ENCODE data around the gene EXOC3. TPM values are rescaled to one million over a fixed set of nuclear protein-coding genes. Genes with fewer than 3 reads are reported as not detected.

Gene EXOC3
- polyA plus RNA-seq, 1 donor from 2014 or later = 27.7 TPM

DNA sequence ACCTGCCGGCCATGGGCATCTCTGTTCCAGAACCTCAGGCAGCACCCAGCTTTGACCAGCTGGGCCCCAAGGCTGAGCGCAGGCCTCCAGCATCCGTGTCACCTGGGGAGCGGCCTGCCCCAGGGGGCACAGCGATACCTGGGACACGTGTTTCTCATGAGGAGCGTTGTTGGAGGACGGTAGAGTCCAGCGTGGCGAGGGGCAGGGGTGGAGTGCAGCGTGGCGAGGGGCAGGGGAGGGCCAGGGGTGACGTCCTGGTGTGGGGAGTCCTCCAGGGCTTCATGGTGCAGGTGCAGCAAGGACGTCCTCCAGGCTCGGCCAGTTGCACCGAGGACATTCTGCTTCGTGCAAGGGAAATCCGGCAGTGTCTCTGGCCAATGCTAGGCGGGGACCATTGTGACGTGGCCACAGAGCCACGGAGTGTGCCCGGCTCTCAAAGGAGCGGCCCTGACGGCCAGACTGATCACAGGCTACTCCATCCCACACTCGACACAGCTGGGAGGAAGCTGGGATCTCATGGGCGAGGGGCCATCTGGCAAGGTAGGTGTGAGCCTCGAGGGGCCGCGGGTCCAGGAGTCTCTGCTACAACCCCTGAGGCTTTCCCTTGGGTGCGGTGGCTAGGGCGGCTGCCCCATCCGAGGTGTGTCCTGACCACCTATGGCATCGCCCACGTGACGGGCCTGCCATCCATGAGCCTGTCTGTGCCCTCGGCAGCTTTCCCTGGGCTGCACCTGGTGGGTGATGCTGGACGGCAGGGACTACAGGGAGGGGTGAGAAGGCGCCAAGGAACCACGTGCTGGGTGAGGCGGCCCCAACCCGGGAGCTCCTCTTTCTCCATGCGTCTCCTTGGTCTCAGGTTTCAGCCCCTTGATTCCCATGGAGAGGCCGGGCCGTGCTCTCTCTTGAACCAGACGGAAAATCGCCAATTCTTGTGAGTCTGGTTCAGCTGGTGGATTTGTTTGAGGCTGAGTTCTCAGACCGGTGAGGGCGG is 47.4 kb downstream of the EXOC3 start:
- no peaks in the 10 kb centered on the region for H3K79me2 ChIP-seq (replicated peaks; ENCODE audit: insufficient read depth, low read length)
- no peak overlapping the region for H2AFZ ChIP-seq (ENCODE audit: low read depth, low read length)
- no peaks in the 10 kb centered on the region for H3F3A ChIP-seq (ENCODE audit: insufficient read depth, low read length, poor library complexity, severe bottlenecking)
- no peaks in the 10 kb centered on the region for H4K20me1 ChIP-seq (ENCODE audit: insufficient read depth)
- TF ChIP-seq CTCF (IDR thresholded peaks at IDR 0.05; ENCODE audit: poor library complexity, severe bottlenecking) (no peak), POLR2AphosphoS5 (IDR thresholded peaks at IDR 0.05) (no peak), MXI1 (conservative IDR thresholded peaks at IDR 0.05; ENCODE audit: poor library complexity, severe bottlenecking) (no peak), TAF1 (IDR thresholded peaks at IDR 0.05; ENCODE audit: low read depth) (no peak)
- TF ChIP-seq, protein P1, sequence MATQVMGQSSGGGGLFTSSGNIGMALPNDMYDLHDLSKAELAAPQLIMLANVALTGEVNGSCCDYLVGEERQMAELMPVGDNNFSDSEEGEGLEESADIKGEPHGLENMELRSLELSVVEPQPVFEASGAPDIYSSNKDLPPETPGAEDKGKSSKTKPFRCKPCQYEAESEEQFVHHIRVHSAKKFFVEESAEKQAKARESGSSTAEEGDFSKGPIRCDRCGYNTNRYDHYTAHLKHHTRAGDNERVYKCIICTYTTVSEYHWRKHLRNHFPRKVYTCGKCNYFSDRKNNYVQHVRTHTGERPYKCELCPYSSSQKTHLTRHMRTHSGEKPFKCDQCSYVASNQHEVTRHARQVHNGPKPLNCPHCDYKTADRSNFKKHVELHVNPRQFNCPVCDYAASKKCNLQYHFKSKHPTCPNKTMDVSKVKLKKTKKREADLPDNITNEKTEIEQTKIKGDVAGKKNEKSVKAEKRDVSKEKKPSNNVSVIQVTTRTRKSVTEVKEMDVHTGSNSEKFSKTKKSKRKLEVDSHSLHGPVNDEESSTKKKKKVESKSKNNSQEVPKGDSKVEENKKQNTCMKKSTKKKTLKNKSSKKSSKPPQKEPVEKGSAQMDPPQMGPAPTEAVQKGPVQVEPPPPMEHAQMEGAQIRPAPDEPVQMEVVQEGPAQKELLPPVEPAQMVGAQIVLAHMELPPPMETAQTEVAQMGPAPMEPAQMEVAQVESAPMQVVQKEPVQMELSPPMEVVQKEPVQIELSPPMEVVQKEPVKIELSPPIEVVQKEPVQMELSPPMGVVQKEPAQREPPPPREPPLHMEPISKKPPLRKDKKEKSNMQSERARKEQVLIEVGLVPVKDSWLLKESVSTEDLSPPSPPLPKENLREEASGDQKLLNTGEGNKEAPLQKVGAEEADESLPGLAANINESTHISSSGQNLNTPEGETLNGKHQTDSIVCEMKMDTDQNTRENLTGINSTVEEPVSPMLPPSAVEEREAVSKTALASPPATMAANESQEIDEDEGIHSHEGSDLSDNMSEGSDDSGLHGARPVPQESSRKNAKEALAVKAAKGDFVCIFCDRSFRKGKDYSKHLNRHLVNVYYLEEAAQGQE (IDR thresholded peaks at IDR 0.05; ENCODE audit: borderline replicate concordance) = no peak
- H3K9me3 ChIP-seq (ENCODE audit: low read length) = no peaks in the 10 kb centered on the region
- no peak overlapping the region for H3K27ac ChIP-seq (ENCODE audit: low read length)
- H3K4me3 ChIP-seq (ENCODE audit: low read length) = no peak overlapping the region
- no peaks in the 10 kb centered on the region for H3K36me3 ChIP-seq (ENCODE audit: insufficient read depth, low read length)
- H3K9me2 ChIP-seq (ENCODE audit: insufficient read depth, low read length) = no peaks in the 10 kb centered on the region
- no peak overlapping the region for H3K9ac ChIP-seq (ENCODE audit: low read length)
- no peak overlapping the region for H3K4me2 ChIP-seq (ENCODE audit: low read length)
- peaks cover 11% of the 10 kb centered on the region for H3K27me3 ChIP-seq (ENCODE audit: insufficient read depth, low read depth, low read length)

DNA sequence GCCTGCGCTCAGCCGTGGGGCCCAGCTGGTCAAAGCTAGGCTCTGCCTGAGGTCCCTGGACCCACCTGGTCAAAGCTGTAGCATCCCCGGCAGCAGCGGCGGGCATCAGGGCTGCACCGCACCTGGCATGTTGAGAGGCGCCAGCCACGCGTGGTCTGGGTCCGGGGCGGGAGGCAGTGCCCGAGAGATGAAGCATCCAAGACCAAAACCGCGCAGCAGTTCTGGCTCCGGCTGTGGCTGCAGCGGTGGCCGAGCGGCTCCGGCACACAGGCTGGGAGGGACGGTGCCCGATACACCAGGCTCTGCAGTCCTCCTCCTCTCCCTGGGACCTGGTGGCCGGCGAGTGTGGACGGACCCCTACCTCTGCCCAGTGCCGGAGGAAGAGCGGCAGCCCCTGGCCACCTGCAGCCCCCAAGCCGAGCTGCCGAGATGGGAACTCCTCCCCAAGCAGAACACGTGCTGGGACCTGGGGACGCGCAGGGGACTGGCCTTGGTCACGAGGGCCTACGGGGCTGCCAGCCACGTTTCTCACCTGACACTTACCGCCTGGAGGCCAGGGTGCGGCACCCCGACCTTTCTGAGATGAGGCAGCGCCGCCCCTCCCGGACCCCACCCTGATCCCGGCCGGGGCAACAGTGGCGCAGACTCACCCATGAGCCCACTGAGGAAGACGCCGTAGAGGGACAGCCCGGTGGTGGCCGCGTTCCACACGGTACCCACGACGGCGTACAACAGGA is 48.3 kb downstream of the EXOC3 start:
- Histone ChIP-seq H3K79me2 (replicated peaks; ENCODE audit: insufficient read depth, low read length) (no peaks in the 10 kb centered on the region), H3F3A (ENCODE audit: insufficient read depth, low read length, poor library complexity, severe bottlenecking) (no peaks in the 10 kb centered on the region), H3K4me3 (ENCODE audit: low read length) (no peak overlapping the region), H3K27ac (ENCODE audit: low read length) (no peak overlapping the region), H3K9ac (ENCODE audit: low read length) (no peak overlapping the region), H4K20me1 (ENCODE audit: insufficient read depth) (no peaks in the 10 kb centered on the region), H3K36me3 (ENCODE audit: insufficient read depth, low read length) (no peaks in the 10 kb centered on the region), H2AFZ (ENCODE audit: low read depth, low read length) (no peak overlapping the region), H3K9me3 (ENCODE audit: low read length) (no peaks in the 10 kb centered on the region), H3K4me2 (ENCODE audit: low read length) (no peak overlapping the region), H3K9me2 (ENCODE audit: insufficient read depth, low read length) (no peaks in the 10 kb centered on the region), H3K27me3 (ENCODE audit: insufficient read depth, low read depth, low read length) (peaks cover 16% of the 10 kb centered on the region)
- TF ChIP-seq EZH2 (IDR thresholded peaks at IDR 0.05; ENCODE audit: borderline replicate concordance, insufficient read depth, low read length, poor library complexity, severe bottlenecking) (no peak), SMC3 (conservative IDR thresholded peaks at IDR 0.05; ENCODE audit: poor library complexity) (no peak), POLR2AphosphoS5 (IDR thresholded peaks at IDR 0.05) (no peak), TAF1 (IDR thresholded peaks at IDR 0.05; ENCODE audit: low read depth) (no peak), EP300 (conservative IDR thresholded peaks at IDR 0.05; ENCODE audit: poor library complexity, severe bottlenecking) (no peak), MXI1 (conservative IDR thresholded peaks at IDR 0.05; ENCODE audit: poor library complexity, severe bottlenecking) (no peak), RAD21 (conservative IDR thresholded peaks at IDR 0.05) (no peak), CTCF (IDR thresholded peaks at IDR 0.05; ENCODE audit: poor library complexity, severe bottlenecking) (no peak)

All from neural cell (in vitro differentiated cells).